SH-SY5Y (cell line): Measurements from ENCODE around the gene KCNJ8.

Experiments
- GATA2 ChIP-seq: IDR thresholded peaks from 2 replicates; pipeline ENCODE4 v1.6.1; 2011; ENCODE audit warnings: mild to moderate bottlenecking, low read depth, low read length
- GATA3 ChIP-seq: IDR thresholded peaks from 2 replicates; pipeline ENCODE4 v1.6.1; 2011; ENCODE audit warnings: low read depth, mild to moderate bottlenecking, low read length, moderate library complexity

- TF ChIP-seq GATA2 (no peak), GATA3 (no peak)
Observed at GRCh38 chr12:21718403-21718802, 56.1 kb downstream of the KCNJ8 start.
